ENCODE results near the gene SLC10A3.

- TF ChIP-seq CTCF (IDR thresholded peaks at IDR 0.05) (no peak), POLR2A (IDR thresholded peaks at IDR 0.05) (no peak)
Observed at GRCh38 chrX:154506483-154507332, 16.3 kb upstream of the SLC10A3 start.
